Ishikawa (cell line): Measurements from ENCODE around the gene ASCL2.

Source experiments
- CEBPB ChIP-seq: IDR thresholded peaks from 2 replicates; pipeline ENCODE4 v1.6.1; 2012
- EP300 ChIP-seq: IDR thresholded peaks from 2 replicates; pipeline ENCODE4 v1.6.1; 2012; ENCODE audit warnings: borderline replicate concordance
- MAX ChIP-seq: IDR thresholded peaks from 2 replicates; pipeline ENCODE4 v1.6.1; 2012
- RAD21 ChIP-seq: IDR thresholded peaks from 2 replicates; pipeline ENCODE4 v1.6.1; 2012; ENCODE audit warnings: low read depth
- REST ChIP-seq: IDR thresholded peaks from 2 replicates; pipeline ENCODE4 v1.6.1; 2012; ENCODE audit warnings: low read depth, mild to moderate bottlenecking
- TAF1 ChIP-seq: IDR thresholded peaks from 2 replicates; pipeline ENCODE4 v1.6.1; 2012; ENCODE audit warnings: low read depth, mild to moderate bottlenecking
- TCF12 ChIP-seq: IDR thresholded peaks from 2 replicates; pipeline ENCODE4 v1.6.1; 2012; ENCODE audit warnings: low read depth
- TEAD4 ChIP-seq: IDR thresholded peaks from 2 replicates; pipeline ENCODE4 v1.6.1; 2012
- YY1 ChIP-seq: IDR thresholded peaks from 2 replicates; pipeline ENCODE4 v1.6.1; 2012; ENCODE audit warnings: low read depth
- TF ChIP-seq, protein P1 (sequence below): IDR thresholded peaks from 2 replicates; pipeline ENCODE4 v1.6.1; 2012

DNA sequence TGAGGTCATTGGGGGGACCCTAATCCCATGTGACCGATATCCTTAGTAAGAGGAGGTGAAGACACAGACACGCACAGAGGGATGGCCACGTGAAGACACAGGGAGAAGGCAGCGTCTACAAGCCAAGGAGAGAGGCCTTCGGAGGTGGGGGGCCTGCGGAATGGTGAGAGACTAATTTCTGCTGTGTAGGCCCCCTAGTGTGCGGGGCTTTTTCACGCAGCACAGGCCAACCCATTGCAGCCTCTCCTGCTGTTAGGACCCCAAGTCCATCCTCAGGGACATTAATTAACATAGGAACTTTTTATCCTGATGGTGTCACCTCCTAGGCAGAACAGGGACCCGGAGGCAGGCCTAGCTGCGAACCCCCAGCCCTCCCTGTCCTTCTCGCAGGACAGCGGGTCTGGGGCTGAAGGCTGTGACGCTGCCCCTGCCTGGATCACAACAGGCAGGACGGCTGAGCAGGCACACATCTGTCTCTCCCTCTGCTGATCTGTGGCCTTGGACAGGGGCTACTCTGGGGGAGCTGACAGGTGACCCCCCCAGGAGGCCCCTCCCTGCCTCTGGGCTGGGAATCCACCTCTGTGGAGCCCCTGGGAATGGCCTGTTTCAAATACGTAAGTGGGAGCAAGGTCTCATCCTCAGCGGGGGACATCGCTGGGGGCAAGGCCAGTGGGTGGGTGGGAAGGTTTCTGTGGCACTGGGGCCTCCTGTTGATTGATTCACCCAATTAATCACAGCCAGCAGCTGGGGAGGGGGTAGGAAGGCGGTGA is 7.9 kb downstream of the ASCL2 start:
- TF ChIP-seq RAD21, result no peak
- no peak for TF ChIP-seq EP300
- no peak for TF ChIP-seq REST
- TF ChIP-seq CEBPB, result no peak
- no peak for TF ChIP-seq MAX
- no peak for TF ChIP-seq TCF12
- no peak for TF ChIP-seq TAF1
- TF ChIP-seq YY1, result no peak
- no peak for TF ChIP-seq TEAD4
- TF ChIP-seq, protein P1, sequence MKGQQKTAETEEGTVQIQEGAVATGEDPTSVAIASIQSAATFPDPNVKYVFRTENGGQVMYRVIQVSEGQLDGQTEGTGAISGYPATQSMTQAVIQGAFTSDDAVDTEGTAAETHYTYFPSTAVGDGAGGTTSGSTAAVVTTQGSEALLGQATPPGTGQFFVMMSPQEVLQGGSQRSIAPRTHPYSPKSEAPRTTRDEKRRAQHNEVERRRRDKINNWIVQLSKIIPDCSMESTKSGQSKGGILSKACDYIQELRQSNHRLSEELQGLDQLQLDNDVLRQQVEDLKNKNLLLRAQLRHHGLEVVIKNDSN, result no peak
